HepG2 (cell line): ENCODE measurements around the gene SLC6A7. TPM values are rescaled to one million over a fixed set of nuclear protein-coding genes. Genes with fewer than 3 reads are reported as not detected.

Experiments
- BHLHE40 ChIP-seq: IDR thresholded peaks from 2 replicates; pipeline ENCODE4 v1.6.1; 2011; ENCODE audit warnings: low read length, improper control_type of control experiment
- KAT7 ChIP-seq: IDR thresholded peaks from 2 replicates; pipeline ENCODE4 v1.6.1; 2018; ENCODE audit warnings: borderline replicate concordance, missing compliant biosample characterization
- KDM1A ChIP-seq: IDR thresholded peaks from 2 replicates; pipeline ENCODE4 v1.6.1; 2016; ENCODE audit warnings: missing compliant biosample characterization
- REXO4 ChIP-seq: sonication (generic); formaldehyde crosslinking; IDR thresholded peaks from 2 replicates; pipeline ENCODE4 v1.8.0; 2022; ENCODE audit warnings: missing genetic modification reagents, mild to moderate bottlenecking, borderline replicate concordance
- RFXANK ChIP-seq: IDR thresholded peaks from 2 replicates; pipeline ENCODE4 v1.6.1; 2016
- SAP130 ChIP-seq: IDR thresholded peaks from 2 replicates; pipeline ENCODE4 v1.6.1; 2016; ENCODE audit warnings: low read depth
- SIX1 ChIP-seq: sonication (generic); formaldehyde crosslinking; IDR thresholded peaks from 2 replicates; pipeline ENCODE4 v1.4.0; 2020; ENCODE audit warnings: missing genetic modification reagents, borderline replicate concordance
- SRSF9 ChIP-seq: fragments of 200-400 bp; formaldehyde crosslinking; IDR thresholded peaks from 2 replicates; pipeline ENCODE4 v1.6.1; 2018; ENCODE audit warnings: borderline replicate concordance, mild to moderate bottlenecking, low read depth, low read length; ENCODE audit not compliant: insufficient read depth, poor library complexity, severe bottlenecking
- ZBTB1 ChIP-seq: sonication (generic); formaldehyde crosslinking; IDR thresholded peaks from 2 replicates; pipeline ENCODE4 v1.4.0; 2020; ENCODE audit warnings: missing genetic modification reagents, borderline replicate concordance
- ZBTB38 ChIP-seq: sonication (generic); formaldehyde crosslinking; IDR thresholded peaks from 2 replicates; pipeline ENCODE4 v1.5.1; 2020; ENCODE audit warnings: mild to moderate bottlenecking, missing genetic modification reagents
- ZNF121 ChIP-seq: sonication (generic); formaldehyde crosslinking; IDR thresholded peaks from 2 replicates; pipeline ENCODE4 v1.5.0; 2020; ENCODE audit warnings: mild to moderate bottlenecking, missing genetic modification reagents
- ZNF142 ChIP-seq: sonication (generic); formaldehyde crosslinking; IDR thresholded peaks from 2 replicates; pipeline ENCODE4 v1.4.0; 2020; ENCODE audit warnings: missing genetic modification reagents
- ZNF276 ChIP-seq: sonication (generic); formaldehyde crosslinking; IDR thresholded peaks from 2 replicates; pipeline ENCODE4 v1.4.0; 2020; ENCODE audit warnings: mild to moderate bottlenecking, low read depth, missing genetic modification reagents
- ZNF343 ChIP-seq: sonication (generic); formaldehyde crosslinking; IDR thresholded peaks from 2 replicates; pipeline ENCODE4 v1.4.0; 2020; ENCODE audit warnings: mild to moderate bottlenecking, missing genetic modification reagents
- ZNF530 ChIP-seq: sonication (generic); formaldehyde crosslinking; IDR thresholded peaks from 2 replicates; pipeline ENCODE4 v1.5.0; 2020; ENCODE audit warnings: low read depth, mild to moderate bottlenecking, missing genetic modification reagents
- ZSCAN25 ChIP-seq: sonication (generic); formaldehyde crosslinking; IDR thresholded peaks from 2 replicates; pipeline ENCODE4 v1.8.0; 2022; ENCODE audit warnings: mild to moderate bottlenecking, missing genetic modification reagents
- polyA plus RNA-seq, 8 experiments: library from polyadenylated mRNA; depleted of rRNA in 3 of 8; stranded (reverse) in 7 of 8; unstranded in 1 of 8; fragments of >200 nt; fragmentation: Illumina TruSeq in 4 of 8; extraction: Trizol in 4 of 8; gene quantifications; 2 replicates each; pipeline versions ENCODE4 v1.2.1 to v1.2.3, GENCODE V29; 2011 to 2016; ENCODE audit warnings: low read depth in 4 of 8, missing spikeins in 1 of 8, mixed read lengths in 1 of 8; ENCODE audit not compliant: insufficient read depth in 1 of 8
- total RNA-seq, 5 experiments: library from RNA; depleted of rRNA; stranded (reverse); fragments of >200 nt; fragmentation: Illumina TruSeq; extraction: Trizol; gene quantifications; 2 replicates each; pipeline ENCODE4 v1.2.3, GENCODE V29; 2016; ENCODE audit warnings: low read depth in 1 of 5
- TF ChIP-seq, protein P1 (sequence below): sonication (generic); formaldehyde crosslinking; IDR thresholded peaks from 2 replicates; pipeline ENCODE4 v1.4.0; 2020; ENCODE audit warnings: mild to moderate bottlenecking, missing genetic modification reagents, borderline replicate concordance

The SLC6A7 gene
- total and polyA plus RNA-seq, 2 of the 13 experiments (the other 11 are each of a cell fraction or from before 2014, with no cell fraction given), result not detected

DNA sequence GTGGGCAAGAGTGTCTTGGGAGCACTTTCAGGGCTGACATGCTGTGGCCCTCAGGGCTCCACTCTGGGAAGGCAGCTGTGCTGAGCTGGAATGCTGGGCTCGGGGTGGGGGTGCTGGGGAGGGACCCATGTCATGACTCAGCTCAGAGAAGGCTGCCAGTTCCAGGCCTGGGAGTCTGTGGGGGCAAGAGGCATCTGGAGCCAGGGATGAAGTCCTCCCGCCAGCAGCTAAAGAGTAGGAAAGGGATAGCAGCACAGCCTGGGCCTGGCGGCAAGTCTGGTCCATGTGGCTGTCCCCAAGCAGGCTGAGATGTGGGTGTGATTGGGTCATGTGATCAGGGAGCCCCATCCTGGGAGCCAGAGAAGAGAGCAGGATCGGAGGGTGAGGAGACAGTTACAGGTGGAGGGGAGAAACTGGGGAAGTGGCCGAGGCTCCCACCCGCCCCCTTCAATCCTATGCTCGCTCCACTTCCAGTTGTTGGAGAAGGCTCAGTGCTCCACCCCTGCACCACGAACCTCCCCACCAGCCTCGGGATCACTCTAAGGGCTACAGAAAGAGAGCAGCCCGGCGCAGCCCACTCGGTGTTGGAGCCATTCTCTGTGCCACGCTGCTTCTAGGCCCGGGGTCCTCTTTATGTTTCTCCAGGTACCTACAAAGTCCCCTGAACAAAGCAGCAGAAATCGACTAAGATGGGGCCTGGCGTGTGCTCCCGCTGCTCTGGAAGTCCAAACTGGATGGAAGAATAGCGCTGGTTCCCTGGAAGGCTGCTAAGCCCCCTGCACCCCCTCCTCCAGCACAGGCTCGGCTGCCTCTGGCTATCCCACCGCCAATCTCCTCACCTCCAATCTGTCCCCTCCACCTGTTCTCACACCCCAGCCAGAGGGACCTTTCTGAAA is 46.3 kb upstream of the SLC6A7 start (continued):
- TF ChIP-seq KAT7 (CRISPR knock-in tag) (no peak), SIX1 (no peak), ZNF276 (no peak), ZBTB38 (peak; percentile 81), ZSCAN25 (CRISPR knock-in tag) (no peak), REXO4 (CRISPR knock-in tag) (no peak), ZBTB1 (CRISPR knock-in tag) (no peak), ZNF142 (CRISPR knock-in tag) (no peak), SRSF9 (no peak), ZNF121 (CRISPR knock-in tag) (no peak), RFXANK (CRISPR knock-in tag) (no peak), BHLHE40 (0 out of 2 replicates have a peak, but pooled peaks have one; percentile 6), ZNF343 (no peak), KDM1A (no peak), ZNF530 (CRISPR knock-in tag) (no peak), SAP130 (CRISPR knock-in tag) (peak; percentile 11; the same call in 1 of the 2 replicates)
- TF ChIP-seq, protein P1, sequence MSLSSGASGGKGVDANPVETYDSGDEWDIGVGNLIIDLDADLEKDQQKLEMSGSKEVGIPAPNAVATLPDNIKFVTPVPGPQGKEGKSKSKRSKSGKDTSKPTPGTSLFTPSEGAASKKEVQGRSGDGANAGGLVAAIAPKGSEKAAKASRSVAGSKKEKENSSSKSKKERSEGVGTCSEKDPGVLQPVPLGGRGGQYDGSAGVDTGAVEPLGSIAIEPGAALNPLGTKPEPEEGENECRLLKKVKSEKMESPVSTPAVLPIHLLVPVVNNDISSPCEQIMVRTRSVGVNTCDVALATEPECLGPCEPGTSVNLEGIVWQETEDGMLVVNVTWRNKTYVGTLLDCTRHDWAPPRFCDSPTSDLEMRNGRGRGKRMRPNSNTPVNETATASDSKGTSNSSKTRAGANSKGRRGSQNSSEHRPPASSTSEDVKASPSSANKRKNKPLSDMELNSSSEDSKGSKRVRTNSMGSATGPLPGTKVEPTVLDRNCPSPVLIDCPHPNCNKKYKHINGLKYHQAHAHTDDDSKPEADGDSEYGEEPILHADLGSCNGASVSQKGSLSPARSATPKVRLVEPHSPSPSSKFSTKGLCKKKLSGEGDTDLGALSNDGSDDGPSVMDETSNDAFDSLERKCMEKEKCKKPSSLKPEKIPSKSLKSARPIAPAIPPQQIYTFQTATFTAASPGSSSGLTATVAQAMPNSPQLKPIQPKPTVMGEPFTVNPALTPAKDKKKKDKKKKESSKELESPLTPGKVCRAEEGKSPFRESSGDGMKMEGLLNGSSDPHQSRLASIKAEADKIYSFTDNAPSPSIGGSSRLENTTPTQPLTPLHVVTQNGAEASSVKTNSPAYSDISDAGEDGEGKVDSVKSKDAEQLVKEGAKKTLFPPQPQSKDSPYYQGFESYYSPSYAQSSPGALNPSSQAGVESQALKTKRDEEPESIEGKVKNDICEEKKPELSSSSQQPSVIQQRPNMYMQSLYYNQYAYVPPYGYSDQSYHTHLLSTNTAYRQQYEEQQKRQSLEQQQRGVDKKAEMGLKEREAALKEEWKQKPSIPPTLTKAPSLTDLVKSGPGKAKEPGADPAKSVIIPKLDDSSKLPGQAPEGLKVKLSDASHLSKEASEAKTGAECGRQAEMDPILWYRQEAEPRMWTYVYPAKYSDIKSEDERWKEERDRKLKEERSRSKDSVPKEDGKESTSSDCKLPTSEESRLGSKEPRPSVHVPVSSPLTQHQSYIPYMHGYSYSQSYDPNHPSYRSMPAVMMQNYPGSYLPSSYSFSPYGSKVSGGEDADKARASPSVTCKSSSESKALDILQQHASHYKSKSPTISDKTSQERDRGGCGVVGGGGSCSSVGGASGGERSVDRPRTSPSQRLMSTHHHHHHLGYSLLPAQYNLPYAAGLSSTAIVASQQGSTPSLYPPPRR (CRISPR knock-in tag), result no peak
